Natural killer cell (primary cell): ENCODE data around the gene NFX1. TPM values are rescaled to one million over a fixed set of nuclear protein-coding genes. Genes with fewer than 3 reads are reported as not detected.
A peak's percentile ranks its signal among the peaks of the same experiment; 100 is the strongest.
"Not testable (repeated sequence)": the region's sequence is repeated elsewhere in the genome, so short reads cannot be mapped to it uniquely, and the experiment has no call there.

Experiments
- ATAC-seq, 3 donors: fragments of 150-1000 bp in 2 of 3; fragments of 200-7000 bp in 1 of 3; cut with Tn5 transposase; 1 replicate in 1 of 3; 2 replicates in 2 of 3; pipeline ENCODE4 v1.10.0; 2021; ENCODE audit warnings: mild to moderate bottlenecking in 2 of 3, moderate library complexity in 2 of 3
- DNase-seq, 2 donors: peaks; one replicate each; pipeline versions ENCODE4 v3.0.0 to v3.0.0-alpha.2; 2013 to 2021; ENCODE audit warnings: mixed read lengths in 1 of 2
- H3K27ac ChIP-seq: one replicate; pipeline ENCODE4 v1.5.1; 2013; ENCODE audit warnings: mild to moderate bottlenecking, low read length
- H3K27me3 ChIP-seq: one replicate; pipeline ENCODE4 v1.6.1; 2013; ENCODE audit warnings: low read length; ENCODE audit not compliant: control insufficient read depth, insufficient read depth
- H3K36me3 ChIP-seq: one replicate; pipeline ENCODE4 v1.6.1; 2013; ENCODE audit warnings: low read length; ENCODE audit not compliant: control insufficient read depth, insufficient read depth
- H3K4me1 ChIP-seq: one replicate; pipeline ENCODE4 v1.6.1; 2013; ENCODE audit warnings: low read length; ENCODE audit not compliant: control insufficient read depth, insufficient read depth
- H3K4me3 ChIP-seq: one replicate; pipeline ENCODE4 v1.5.1; 2013; ENCODE audit warnings: low read length
- H3K9me3 ChIP-seq: one replicate; pipeline ENCODE4 v1.6.1; 2013; ENCODE audit warnings: low read length; ENCODE audit not compliant: control insufficient read depth, insufficient read depth
- H3K27ac Mint-ChIP-seq, 2 donors: one replicate each; pipeline ENCODE4 v1.8.0; 2022; ENCODE audit warnings: mild to moderate bottlenecking in 2 of 2, mixed read lengths in 2 of 2, moderate library complexity in 1 of 2
- H3K27me3 Mint-ChIP-seq, 2 donors: one replicate each; pipeline ENCODE4 v1.8.0; 2022; ENCODE audit warnings: low read depth in 2 of 2, mixed read lengths in 2 of 2
- H3K36me3 Mint-ChIP-seq: one replicate; pipeline ENCODE4 v1.8.0; 2022; ENCODE audit warnings: mixed read lengths
- H3K4me1 Mint-ChIP-seq, 2 donors: one replicate each; pipeline ENCODE4 v1.8.0; 2022; ENCODE audit warnings: mixed read lengths in 2 of 2
- H3K4me3 Mint-ChIP-seq: one replicate; pipeline ENCODE4 v1.8.0; 2022; ENCODE audit warnings: mild to moderate bottlenecking, moderate library complexity, mixed read lengths
- H3K9me3 Mint-ChIP-seq, 2 donors: one replicate each; pipeline ENCODE4 v1.8.0; 2022; ENCODE audit warnings: mixed read lengths in 2 of 2
- WGBS: methylation state at CpG from one replicate; pipeline ENCODE4 v1.1.7; 2013; ENCODE audit warnings: missing lambda C conversion rate; ENCODE audit not compliant: insufficient coverage; 5-methylcytosine and 5-hydroxymethylcytosine counted together
- intact Hi-C: fragments of 100-400 bp; cut with micrococcal nuclease; formaldehyde crosslinking; loops from one replicate; pipeline ENCODE4 v1.14.2; 2022
- total RNA-seq, 4 donors: library from RNA; stranded (reverse); fragments of 120-200 nt in 1 of 4; gene quantifications; one replicate each; pipeline versions ENCODE4 v1.2.3 to v1.2.4, GENCODE V29; 2013 to 2022
- TF ChIP-seq, protein P1 (sequence below): fragments of 200-600 bp; IDR thresholded peaks from one replicate; pipeline ENCODE4 v1.8.0; 2022; ENCODE audit warnings: antibody characterized with exemption

The NFX1 gene
- total RNA-seq, 3 donors from 2014 or later (not counting 1 experiment from before 2014, with no cell fraction given) = 33.0 to 38.8 (median 38.5) TPM

GRCh38 chr9:33355933-33356332 lies 65.6 kb downstream of the NFX1 start:
- intact Hi-C loops = no loop called here
- no peak overlapping the region for H3K4me3 ChIP-seq
- H3K9me3 ChIP-seq = no peaks in the 10 kb centered on the region
- ATAC-seq (no peak), DNase-seq (no peak)
- H3K27me3 ChIP-seq = no peaks in the 10 kb centered on the region
- H3K27ac ChIP-seq = no peak overlapping the region
- peaks cover 0 to 7% of the 10 kb centered on the region in 2 donors for H3K4me1 Mint-ChIP-seq
- no peak overlapping the region for H3K4me3 Mint-ChIP-seq
- no peak overlapping the region for H3K27ac Mint-ChIP-seq
- 100% methylated on average over 1 of the region's 1 CpG for WGBS
- no peaks in the 10 kb centered on the region for H3K36me3 Mint-ChIP-seq
- no peaks in the 10 kb centered on the region for H3K4me1 ChIP-seq
- H3K36me3 ChIP-seq = peaks cover 20% of the 10 kb centered on the region
- H3K9me3 Mint-ChIP-seq = no peaks in the 10 kb centered on the region
- H3K27me3 Mint-ChIP-seq = no peaks in the 10 kb centered on the region
- TF ChIP-seq, protein P1, sequence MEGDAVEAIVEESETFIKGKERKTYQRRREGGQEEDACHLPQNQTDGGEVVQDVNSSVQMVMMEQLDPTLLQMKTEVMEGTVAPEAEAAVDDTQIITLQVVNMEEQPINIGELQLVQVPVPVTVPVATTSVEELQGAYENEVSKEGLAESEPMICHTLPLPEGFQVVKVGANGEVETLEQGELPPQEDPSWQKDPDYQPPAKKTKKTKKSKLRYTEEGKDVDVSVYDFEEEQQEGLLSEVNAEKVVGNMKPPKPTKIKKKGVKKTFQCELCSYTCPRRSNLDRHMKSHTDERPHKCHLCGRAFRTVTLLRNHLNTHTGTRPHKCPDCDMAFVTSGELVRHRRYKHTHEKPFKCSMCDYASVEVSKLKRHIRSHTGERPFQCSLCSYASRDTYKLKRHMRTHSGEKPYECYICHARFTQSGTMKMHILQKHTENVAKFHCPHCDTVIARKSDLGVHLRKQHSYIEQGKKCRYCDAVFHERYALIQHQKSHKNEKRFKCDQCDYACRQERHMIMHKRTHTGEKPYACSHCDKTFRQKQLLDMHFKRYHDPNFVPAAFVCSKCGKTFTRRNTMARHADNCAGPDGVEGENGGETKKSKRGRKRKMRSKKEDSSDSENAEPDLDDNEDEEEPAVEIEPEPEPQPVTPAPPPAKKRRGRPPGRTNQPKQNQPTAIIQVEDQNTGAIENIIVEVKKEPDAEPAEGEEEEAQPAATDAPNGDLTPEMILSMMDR = no peak

- H3K4me3 Mint-ChIP-seq, H3K27me3 ChIP-seq, H3K27ac Mint-ChIP-seq, H3K36me3 Mint-ChIP-seq, ATAC-seq, H3K4me1 Mint-ChIP-seq, H3K27ac ChIP-seq, H3K9me3 Mint-ChIP-seq, H3K27me3 Mint-ChIP-seq, H3K9me3 ChIP-seq, intact Hi-C loops, DNase-seq, H3K4me3 ChIP-seq, H3K4me1 ChIP-seq: not testable (repeated sequence)
- peaks cover 21% of the 10 kb centered on the region for H3K36me3 ChIP-seq
- 100% methylated on average over 1 of the region's 3 CpGs for WGBS
Observed at GRCh38 chr9:33358641-33359040, 68.3 kb downstream of the NFX1 start.

DNA sequence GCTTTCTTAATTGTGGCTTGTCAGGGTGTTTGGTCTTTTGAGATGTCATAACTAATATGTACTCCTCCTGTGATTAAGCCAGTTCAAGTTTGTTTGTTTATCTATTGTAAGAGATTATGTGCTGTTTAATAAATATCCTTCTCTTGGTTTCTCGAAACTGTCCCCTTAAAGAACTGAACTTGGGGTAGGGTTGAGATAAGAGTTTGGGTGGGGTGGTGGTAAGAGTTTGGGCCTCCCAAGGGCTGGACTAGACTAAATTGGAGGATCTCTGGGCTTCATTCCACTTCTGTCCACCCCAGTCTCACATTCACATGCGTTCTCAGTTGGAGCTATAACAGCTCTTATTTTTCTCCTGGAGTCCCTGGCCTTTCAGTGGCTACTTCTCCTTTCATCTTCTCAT lies 73.8 kb downstream of the NFX1 start:
- ATAC-seq (no peak), DNase-seq (no peak)
- Histone ChIP-seq H3K9me3 (no peaks in the 10 kb centered on the region), H3K27me3 (no peaks in the 10 kb centered on the region), H3K4me3 (no peak overlapping the region), H3K36me3 (peaks cover 50% of the 10 kb centered on the region), H3K27ac (no peak overlapping the region), H3K4me1 (no peaks in the 10 kb centered on the region)
- Mint-ChIP-seq H3K27ac (peak overlapping the region in 1 of 2 donors; percentile 11), H3K9me3 (no peaks in the 10 kb centered on the region), H3K4me1 (no peaks in the 10 kb centered on the region), H3K36me3 (no peaks in the 10 kb centered on the region), H3K27me3 (no peaks in the 10 kb centered on the region), H3K4me3 (no peak overlapping the region)
- intact Hi-C loops = no loop called here
- WGBS = 98% methylated on average over 2 of the region's 2 CpGs
- TF ChIP-seq, protein P1 = no peak

GRCh38 chr9:33364814-33365213 lies 74.5 kb downstream of the NFX1 start:
- H3K27ac ChIP-seq, H3K9me3 ChIP-seq, H3K9me3 Mint-ChIP-seq, intact Hi-C loops, DNase-seq, H3K4me3 Mint-ChIP-seq, H3K36me3 Mint-ChIP-seq, H3K4me3 ChIP-seq, H3K4me1 ChIP-seq, H3K27me3 ChIP-seq, H3K27me3 Mint-ChIP-seq, H3K4me1 Mint-ChIP-seq, ATAC-seq: not testable (repeated sequence)
- peaks cover 51% of the 10 kb centered on the region for H3K36me3 ChIP-seq
- H3K27ac Mint-ChIP-seq = peak overlapping the region in 1 of 2 donors; percentile 11
- 91% methylated on average over 3 of the region's 4 CpGs for whole genome bisulfite sequencing
